HG02610 (cell line): ENCODE data around the gene TBC1D30.
A peak's percentile ranks its signal among the peaks of the same experiment; 100 is the strongest.
"Not testable (repeated sequence)": the region's sequence is repeated elsewhere in the genome, so short reads cannot be mapped to it uniquely, and the experiment has no call there.

ENCODE experiments used
- ATAC-seq: cut with Tn5 transposase; IDR thresholded peaks from one replicate; pipeline ENCODE4 v1.9.1; 2021; ENCODE audit warnings: mild to moderate bottlenecking, moderate library complexity; ENCODE audit not compliant: unreplicated experiment

The TBC1D30 gene

DNA sequence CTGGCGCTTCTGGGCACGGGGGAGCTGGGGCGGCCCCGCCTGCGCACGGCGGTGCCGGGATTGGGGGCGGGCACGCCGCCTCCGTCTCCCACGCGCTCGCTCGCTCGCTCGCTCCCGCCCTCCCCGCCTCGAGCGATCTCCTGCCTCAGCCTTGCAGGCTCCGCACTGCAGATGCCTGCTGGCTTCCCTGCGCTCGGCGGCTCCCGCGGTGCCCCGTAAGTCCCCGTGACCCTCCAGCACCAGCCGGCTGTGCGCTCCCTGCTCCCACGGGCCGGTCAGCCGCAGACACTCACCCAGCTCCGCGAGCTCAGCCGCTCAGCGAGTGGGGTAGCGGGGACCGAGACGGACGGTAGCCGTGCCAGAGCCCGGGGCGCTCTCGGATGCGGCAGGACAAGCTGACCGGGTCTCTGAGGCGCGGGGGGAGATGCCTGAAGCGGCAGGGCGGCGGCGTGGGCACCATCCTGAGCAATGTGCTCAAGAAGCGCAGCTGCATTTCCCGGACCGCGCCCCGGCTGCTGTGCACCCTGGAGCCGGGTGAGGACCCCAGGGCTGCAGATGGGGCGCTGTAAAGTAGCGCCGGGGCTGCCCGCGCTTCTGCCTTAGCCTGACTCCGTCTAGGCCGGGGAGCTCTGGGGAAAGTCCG, at the start of gene TBC1D30:
TBC1D30 (plus strand) TSS at position 148 of the 643 bp plus-strand sequence; CDS start at position 381, 233 bp downstream.
- ATAC-seq, result peak; percentile 55

GRCh38 chr12:64775147-64775736, 49.2 kb upstream of the TBC1D30 start:
- ATAC-seq, result not testable (repeated sequence)

GRCh38 chr12:64779354-64779974, 45.0 kb upstream of the TBC1D30 start:
- ATAC-seq, result no peak

DNA sequence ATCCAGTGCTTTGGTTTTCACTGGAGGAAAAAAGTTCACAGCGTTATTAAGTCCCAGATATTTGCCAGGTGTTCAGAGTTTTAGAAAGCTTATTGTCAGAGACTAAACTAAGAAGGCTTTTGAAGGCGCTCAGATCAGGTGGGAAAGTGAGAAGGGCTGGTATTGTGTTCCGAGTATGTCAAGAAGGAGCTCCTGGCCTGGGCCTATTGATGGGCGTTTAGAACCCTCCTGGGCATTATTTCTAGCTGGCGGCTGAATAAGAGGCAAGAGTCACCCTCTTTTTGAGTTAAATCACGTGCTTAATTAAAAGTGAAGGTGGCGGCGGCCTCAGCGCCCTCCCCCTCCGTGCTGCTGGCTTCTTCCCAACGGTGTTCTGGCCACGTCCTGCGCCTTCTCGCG, 44.3 kb upstream of the TBC1D30 start:
- no peak for ATAC-seq

DNA sequence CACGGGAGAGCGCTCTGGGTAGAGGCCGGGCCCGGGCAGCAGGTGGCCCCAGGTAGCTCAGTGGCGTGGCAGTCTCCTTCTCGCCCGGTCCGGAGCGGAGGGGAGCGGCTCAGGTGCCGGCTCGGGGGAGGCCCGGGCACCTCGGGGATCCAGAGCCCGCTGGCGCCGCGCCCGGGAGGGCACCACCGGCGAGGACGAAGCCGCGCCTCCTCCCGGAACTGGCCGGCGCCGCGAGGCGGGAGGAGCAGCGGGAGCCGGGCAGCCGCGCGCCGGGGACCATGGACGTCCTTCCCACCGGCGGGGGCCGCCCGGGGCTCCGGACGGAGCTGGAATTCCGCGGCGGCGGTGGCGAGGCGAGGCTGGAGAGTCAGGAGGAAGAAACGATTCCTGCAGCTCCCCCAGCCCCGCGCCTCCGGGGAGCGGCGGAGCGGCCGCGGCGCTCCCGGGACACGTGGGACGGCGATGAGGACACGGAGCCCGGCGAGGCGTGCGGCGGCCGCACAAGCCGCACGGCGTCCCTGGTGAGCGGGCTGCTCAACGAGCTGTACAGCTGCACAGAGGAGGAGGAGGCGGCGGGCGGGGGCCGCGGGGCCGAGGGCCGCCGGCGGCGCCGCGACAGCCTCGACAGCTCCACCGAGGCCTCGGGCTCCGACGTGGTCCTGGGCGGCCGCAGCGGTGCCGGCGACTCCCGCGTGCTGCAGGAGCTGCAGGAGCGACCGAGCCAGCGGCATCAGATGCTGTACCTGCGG, 43.7 kb upstream of the TBC1D30 start:
- no peak for ATAC-seq

DNA sequence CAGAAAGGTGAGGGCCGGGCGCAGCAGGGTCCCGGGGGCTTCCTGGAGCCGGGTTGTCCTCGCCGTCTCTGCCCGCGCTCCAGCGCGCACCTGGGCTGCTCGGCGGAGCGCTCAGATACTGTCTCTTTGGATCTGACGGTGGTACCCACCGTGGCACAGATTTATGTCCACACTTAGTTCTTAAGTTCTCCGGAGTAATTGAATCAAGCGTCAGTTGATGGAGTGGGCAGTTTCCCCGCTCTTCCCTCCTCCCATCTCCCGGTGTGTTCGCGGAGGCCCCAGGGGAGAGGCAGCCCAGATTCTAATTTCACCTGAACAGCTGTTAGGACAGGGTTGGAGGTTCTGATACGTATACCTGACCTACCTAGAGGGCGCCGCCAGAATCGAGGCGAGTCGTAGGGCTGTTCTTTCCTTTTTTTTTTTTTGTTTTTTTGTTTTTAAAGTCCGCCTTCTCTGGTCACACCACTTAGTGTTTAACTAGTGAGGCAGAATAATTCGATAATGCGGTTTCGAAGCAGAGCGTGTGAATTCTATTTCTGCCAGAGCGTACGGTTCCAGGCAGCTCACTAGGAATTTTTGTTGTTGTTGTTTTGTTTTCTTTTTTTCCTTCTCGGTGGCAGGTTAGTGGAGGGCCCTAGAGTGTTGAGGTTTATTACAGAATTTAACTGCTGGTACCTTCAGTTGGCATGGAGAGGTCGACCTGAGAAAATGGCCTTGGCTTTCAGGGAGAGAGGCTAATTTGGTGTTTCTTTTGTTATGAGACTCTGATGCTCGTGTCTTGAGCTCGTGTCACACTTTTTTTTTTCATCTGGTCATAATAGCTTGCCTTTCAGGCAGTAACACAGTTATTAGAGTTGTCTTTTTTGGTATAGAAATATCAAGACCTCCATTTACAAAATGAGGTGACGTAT, 42.9 kb upstream of the TBC1D30 start:
- ATAC-seq, result no peak

DNA sequence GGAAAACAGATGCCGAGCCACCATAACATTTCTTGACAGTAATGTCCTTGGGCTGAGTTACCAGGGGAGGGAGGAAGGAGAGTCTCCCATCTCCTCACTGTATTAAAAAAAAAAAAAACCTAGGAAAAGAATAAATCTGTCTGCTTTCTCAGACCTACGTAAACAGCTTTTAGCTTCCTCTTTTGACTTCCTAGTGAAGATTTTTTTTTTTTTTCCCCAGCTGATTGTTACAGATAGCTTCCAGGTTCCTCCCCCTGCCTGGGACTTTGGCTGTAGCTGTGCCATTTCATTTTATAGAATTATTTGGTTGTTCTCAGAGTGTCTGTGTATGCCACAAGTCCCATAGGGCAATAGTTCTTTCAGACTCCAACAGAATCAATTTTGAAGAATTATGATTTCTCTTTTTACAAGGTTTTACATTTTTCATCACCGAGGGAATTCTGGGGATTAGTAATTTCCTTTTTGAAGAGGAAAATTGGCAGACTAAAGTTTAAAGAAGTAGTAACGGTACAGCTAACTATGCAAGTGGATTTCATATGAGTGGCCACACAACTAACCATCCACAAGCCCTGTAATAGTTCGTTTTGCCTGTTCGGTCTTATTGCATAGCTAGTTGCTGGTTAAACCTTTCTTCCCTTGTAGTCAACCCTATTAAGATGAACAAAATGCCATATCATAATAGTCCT, 42.1 kb upstream of the TBC1D30 start:
- ATAC-seq, result no peak

DNA sequence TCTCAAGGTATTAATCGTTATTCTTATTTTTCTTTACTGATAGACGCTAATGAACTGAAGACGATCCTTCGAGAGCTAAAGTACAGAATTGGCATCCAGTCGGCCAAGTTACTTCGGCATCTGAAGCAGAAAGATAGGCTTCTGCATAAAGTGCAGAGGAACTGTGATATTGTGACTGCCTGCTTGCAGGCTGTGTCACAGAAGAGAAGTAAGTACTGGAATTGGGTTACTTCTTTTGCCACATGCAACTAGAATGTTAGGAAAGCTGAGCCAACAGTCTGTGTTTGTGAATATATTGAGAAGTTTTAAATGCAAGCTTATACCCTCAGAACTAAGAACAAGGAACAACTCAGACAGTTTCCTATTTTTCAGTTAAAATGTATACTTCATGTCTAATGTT, 38.6 kb upstream of the TBC1D30 start:
- ATAC-seq, result no peak

DNA sequence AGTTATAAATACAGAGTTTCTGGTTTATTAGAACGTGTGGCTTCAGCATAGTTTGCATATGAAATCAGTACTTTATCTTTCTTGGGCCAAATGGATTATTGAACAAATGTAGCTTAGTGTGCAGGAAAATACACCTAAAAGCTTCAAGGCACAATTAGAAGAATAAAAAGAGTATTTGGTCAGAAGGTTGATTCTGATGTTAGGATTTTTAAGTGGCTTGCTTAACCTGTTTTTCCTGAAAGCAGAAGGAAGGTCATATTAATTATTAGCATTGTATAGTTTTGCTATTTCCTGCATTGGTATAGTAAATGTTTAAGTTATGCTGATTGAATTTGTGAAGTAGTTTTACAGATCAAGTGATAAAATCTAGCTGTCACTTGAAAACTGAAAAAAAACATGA, 34.3 kb upstream of the TBC1D30 start:
- ATAC-seq, result no peak

DNA sequence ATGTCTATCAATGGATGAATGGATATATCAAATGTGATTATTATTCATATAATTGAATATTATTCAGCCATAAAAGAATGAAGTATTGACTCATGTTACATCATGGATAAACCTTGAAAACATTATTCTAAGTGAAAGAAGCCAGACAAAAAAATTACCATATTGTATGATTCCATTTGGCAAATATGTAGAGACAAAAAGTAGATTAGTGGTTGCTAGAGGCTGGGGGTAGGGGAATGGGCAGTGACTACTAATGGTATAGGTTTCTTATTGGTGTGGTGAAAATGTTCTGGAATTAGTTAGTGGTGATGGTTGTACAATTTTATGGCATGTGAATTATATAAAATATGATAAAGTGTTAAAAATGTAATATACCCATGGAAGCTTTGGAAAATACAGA, 33.4 kb upstream of the TBC1D30 start:
- ATAC-seq, result no peak

DNA sequence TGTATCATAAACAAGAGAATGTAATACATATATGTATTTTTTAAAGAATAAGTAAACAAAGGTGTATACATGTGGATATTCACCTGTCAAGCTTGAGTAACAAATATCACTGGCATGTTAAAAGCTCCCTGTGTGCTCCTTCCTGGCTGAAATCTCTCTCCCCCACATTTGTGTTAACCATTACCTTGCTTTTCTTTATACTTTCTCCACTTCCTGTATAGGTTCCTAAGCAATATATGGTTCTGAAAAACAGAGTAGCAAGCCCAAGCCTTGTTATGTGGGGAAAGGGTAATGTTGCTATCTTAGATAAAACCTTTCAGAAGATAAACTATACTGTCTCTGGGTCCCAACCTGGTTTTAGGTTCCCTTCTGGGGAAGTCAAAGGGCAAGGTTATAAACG, 32.3 kb upstream of the TBC1D30 start:
- no peak for ATAC-seq

- no peak for ATAC-seq
These were observed 30.8 kb upstream of the TBC1D30 start for GRCh38 chr12:64793610-64794009.

DNA sequence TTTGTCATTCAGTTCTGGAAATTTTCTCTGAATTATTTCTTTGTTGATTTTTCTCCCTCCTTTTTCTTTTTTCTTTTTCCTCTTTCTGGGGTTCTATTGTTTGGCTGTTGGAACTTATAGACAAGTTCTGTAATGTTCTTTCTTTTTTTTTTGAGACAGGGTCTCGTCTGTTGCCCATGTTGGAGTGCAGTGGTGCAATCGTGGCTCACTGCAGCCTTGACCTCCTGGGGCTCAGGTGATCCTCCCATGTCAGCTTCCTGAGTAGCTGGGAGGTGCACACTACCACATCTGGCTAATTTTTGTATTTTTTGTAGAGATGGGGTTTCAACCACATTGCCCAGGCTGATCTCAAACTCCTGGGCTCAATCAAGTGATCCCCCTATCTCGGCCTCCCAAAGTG, 30.1 kb upstream of the TBC1D30 start:
- ATAC-seq, result no peak

DNA sequence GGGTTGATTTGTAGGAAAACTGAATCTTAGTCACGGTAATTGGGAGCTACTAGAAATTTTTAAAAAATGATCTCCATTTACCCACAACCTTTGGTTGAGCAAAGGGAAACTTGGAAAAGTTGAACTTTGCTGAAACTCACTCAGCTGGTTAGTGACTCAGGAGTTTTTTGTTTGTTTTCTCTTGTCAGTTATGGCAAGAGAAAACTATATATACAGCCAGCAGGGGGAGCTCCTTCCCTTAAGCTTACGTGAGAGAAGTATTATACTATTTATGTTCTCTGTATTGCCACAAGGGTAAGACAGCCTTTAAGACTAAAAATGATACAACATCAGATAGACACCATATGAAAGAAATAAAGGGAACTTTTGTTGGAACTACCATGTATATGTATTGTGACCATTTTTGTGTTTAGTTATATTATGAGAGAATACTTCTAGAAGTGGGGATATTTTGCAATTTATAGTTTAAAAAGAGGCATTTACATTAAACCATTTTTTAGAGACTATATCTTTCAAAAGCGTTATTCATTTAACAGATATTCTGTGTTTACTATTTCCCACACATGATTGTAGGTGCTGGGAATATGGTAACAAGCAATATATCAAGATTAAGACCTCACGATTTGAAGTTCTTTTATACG, 28.1 kb upstream of the TBC1D30 start:
- ATAC-seq, result peak; percentile 73

DNA sequence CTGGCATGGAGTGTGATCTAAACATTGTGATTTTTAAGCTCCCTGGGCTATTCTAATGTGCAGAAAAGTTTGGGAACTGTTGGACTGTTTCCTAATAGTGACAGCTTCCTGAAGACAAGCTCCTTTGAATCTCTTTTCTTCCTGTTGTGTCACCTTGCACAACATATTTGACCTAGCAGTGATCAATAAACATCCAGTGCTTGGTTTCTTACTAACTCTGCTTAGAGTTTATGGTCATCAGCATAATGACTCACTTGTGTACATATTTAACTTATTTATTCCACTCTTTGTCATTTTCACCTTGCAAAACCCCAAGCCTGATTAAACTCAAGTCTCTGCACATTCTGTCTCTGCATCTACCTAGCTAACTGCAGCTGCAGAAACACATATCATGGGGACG, 27.3 kb upstream of the TBC1D30 start:
- no peak for ATAC-seq

DNA sequence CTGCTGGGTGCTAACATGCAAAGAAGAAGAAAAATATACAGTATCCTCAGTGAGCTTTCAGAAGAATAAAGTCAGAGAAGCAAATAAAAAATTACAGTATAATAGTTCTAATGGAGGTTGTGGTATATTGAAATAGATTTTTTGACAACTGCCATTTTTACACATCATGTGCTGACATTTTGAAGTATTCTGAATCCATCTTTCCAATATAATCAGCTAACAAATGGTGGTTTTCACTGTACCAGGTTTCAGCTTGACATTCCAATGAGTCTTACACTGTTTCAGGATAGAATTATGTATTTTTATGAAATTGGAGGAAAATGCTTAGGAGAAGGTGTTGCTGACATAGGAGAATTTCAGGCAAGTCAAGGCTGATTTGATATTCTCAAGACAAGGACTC, 26.3 kb upstream of the TBC1D30 start:
- no peak for ATAC-seq

DNA sequence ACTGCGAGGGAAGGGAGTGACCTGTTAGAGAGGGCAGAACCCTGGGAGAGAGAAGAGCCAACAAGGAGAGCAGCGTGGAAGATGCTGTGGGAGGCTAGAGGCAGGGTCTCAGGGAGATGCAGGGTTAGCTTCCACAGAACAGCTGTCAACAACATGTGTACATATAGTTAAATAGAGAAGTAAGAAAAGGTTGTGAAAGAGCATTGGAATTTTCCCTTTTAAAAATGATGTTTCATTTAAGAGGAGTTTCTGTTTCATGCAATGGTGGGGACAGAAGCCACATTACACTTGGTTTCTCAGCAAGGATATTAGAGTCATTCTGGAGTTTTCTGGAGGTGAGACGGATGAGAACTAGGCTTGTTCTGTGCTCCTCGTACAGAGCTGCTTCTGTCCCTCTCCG, 23.8 kb upstream of the TBC1D30 start:
- peak; percentile 65 for ATAC-seq

DNA sequence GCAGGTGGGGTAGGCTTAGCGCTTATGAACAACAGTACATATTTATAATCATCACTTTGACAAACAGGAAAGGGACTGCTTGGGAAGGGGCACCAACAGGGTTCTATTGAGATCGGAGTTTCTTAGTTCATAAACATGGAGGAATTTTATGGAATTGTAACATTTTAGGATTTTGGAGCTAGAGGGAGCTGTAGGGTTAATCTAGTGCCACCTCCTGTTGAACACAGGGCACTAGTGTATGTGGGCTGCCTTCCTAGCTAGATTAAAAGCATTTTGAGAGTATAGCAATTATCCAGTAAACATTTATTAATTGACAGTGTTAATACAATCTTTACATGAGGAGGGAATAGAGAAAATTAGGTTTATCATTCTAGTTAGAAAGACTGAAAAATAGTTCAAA, 23.1 kb upstream of the TBC1D30 start:
- ATAC-seq, result no peak

GRCh38 chr12:64802180-64802775, 22.2 kb upstream of the TBC1D30 start:
- ATAC-seq, result not testable (repeated sequence)
